ENCODE results near the gene PAX8.

The PAX8 gene

DNA sequence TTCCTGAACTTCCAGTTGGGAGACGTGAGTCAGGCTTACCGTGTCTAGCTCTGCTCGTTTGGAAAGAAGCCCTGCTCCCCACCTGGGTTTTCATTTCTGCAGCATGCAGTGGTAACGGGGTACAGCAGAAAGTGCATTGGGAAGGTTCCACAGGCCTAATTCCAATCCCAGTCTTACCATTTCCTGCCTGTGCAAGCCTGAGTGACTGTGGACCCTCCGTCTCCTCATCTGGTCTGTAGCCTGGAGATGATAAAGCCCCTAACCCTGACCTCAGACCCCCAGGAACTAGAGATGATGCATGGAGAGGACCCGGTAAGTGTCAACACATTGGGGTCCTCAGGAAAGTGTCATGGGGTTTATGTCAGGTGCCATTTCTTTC lies 110.8 kb downstream of the PAX8 start:
- DNase-seq (ENCODE audit: low read depth in 3 of 3), result no peak

DNA sequence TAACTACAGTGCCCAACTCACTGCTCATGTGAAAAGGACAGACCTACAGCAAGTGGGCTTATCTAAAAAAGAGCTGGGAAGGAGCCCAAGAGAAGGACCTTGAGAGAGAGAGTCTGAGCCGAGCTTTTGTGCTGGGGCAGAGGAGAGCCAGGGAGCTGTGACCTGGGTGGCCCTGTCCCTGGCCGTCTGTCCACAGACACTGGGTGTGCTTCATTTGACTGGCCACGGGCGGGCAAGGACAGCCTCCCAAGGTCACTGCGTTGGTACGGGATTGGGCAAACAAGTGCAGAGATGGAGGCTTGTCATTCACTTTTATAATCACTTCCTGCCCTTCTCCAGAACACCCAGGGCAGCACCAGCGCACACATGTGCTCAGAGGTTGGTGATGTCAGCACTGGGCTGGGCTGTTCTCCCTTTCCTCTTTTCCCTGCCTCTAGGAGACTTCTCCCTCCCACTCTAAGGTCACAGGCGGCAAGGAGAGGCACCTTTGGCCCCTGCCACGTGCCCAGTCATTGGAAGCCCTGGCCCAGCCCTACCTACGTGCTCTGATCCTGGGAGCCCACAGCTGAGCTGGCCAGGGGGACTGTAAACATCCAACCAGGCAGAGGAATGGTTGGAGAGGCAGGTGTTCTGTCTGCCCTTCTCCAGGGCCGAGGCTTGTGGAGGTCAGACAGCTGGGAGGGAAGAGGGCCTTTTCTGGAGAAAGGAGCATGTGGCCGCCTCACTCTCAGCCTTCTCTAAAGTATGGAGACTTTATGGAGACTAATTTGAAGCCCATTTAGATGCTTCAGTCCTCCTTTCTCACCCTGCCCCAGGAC lies 111.4 kb downstream of the PAX8 start:
- DNase-seq (ENCODE audit: low read depth in 3 of 3), result no peak

DNA sequence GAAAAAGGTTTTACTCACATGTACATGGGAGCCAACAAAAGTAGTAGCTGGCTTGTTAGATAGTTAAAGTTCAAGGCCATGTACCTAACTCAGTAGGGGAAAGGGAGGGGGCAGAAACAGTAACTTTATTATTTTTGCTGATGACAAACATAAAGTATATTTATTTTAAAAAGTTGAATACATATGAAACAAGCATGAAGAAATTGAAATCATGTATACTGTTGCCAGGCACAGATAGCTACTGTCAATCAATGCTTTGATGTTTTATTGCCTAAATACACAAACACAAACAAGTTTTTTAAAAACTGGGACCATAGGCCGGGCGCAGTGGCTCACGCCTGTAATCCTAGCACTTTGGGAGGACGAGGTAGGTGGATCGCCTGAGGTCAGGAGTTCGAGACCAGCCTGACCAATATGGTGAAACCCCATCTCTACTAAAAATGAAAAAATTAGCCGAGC lies 112.5 kb downstream of the PAX8 start:
- no peak for DNase-seq (ENCODE audit: low read depth in 3 of 3)
